ENCODE results near the gene ATP1A3. TPM values are rescaled to one million over a fixed set of nuclear protein-coding genes. Genes with fewer than 3 reads are reported as not detected.
"Not testable (repeated sequence)": the region's sequence is repeated elsewhere in the genome, so short reads cannot be mapped to it uniquely, and the experiment has no call there.

Gene ATP1A3
- under 1 TPM in 1 of 5 donors, not detected in 4; 0.29 TPM for total RNA-seq
- under 1 TPM in 2 of 3 donors, not detected in 1; 0.12 to 0.45 TPM for polyA plus RNA-seq
- long read RNA-seq, donor 1 = 0 reads
- long read RNA-seq, donor 2, partial matches to known transcripts = 0 of 1 reads
- long read RNA-seq, donor 2, other reads (novel, unspliced or antisense) = 0 of 1 reads
- long read RNA-seq, donor 3 = 0 reads
- long read RNA-seq, donor 4 = 0 reads
- long read RNA-seq, donor 5 = 0 reads
- long read RNA-seq, donor 6, partial matches to known transcripts = 0 of 1 reads
- long read RNA-seq, donor 6, other reads (novel, unspliced or antisense) = 0 of 1 reads
- long read RNA-seq, donor 7, partial matches to known transcripts = 0 of 1 reads
- long read RNA-seq, donor 7, other reads (novel, unspliced or antisense) = 0 of 1 reads
- long read RNA-seq, donor 8, partial matches to known transcripts = 0 of 1 reads
- long read RNA-seq, donor 8, other reads (novel, unspliced or antisense) = 0 of 1 reads
- long read RNA-seq, donor 9 = 0 reads
- long read RNA-seq, donor 10, partial matches to known transcripts = 0 of 2 reads
- long read RNA-seq, donor 10, other reads (novel, unspliced or antisense) = 0 of 2 reads

- H3K27me3 ChIP-seq = peaks cover 7 to 84% (median 81%) of the 10 kb centered on the region in 3 donors
- H3K27ac ChIP-seq = no peak within 1 kb of the TSS
- peak within 1 kb of the TSS; percentile 40 to 57 (median 48) for H3K4me3 ChIP-seq
- WGBS, 5 donors = 0 to 3% (median 1%) methylated on average over 18 to 84 of the region's 84 CpGs
- no peaks in the 10 kb centered on the region for H3K36me3 ChIP-seq
- intact Hi-C loops (cut with DNase I; ENCODE audit: low total_unique reads) = no loop called here
- peaks cover 19 to 35% (median 29%) of the 10 kb centered on the region in 4 donors for H3K4me1 ChIP-seq
- no peaks in the 10 kb centered on the region for H3K9me3 ChIP-seq
- no peak for TF ChIP-seq CTCF (IDR thresholded peaks at IDR 0.05)
- no peak for TF ChIP-seq EP300 (IDR thresholded peaks at IDR 0.05)
- no peak for TF ChIP-seq POLR2AphosphoS5 (IDR thresholded peaks at IDR 0.05)
- TF ChIP-seq POLR2A (IDR thresholded peaks at IDR 0.05) = no peak
- DNase-seq = peak; percentile 51 to 79
Measured at GRCh38 chr19:41993612-41994483, at the start of gene ATP1A3. TSS of gene ATP1A3 (minus strand) at chr19:41994230. CDS start at chr19:41994076, 154 bp downstream.

GRCh38 chr19:42042455-42043170 lies 48.6 kb upstream of the ATP1A3 start:
- Histone ChIP-seq H3K4me3 (no peak overlapping the region), H3K27ac (no peak overlapping the region), H3K27me3 (no peaks in the 10 kb centered on the region), H3K9me3 (no peaks in the 10 kb centered on the region), H3K36me3 (peaks cover 0 to 64% (median 13%) of the 10 kb centered on the region in 4 donors), H3K4me1 (no peaks in the 10 kb centered on the region)
- WGBS, 5 donors = 89 to 93% (median 90%) methylated on average over 29 to 30 of the region's 30 CpGs
- TF ChIP-seq POLR2AphosphoS5 (IDR thresholded peaks at IDR 0.05) (no peak), EP300 (IDR thresholded peaks at IDR 0.05) (no peak), CTCF (IDR thresholded peaks at IDR 0.05) (no peak), POLR2A (IDR thresholded peaks at IDR 0.05) (no peak)
- intact Hi-C loops (cut with DNase I; ENCODE audit: low total_unique reads) = no loop called here
- no peak for DNase-seq

- WGBS, 5 donors = 82 to 93% (median 90%) methylated on average over 9 of the region's 9 CpGs
- H3K9me3 ChIP-seq; H3K27me3 ChIP-seq; DNase-seq; H3K4me1 ChIP-seq; H3K27ac ChIP-seq; intact Hi-C loops (cut with DNase I; ENCODE audit: low total_unique reads); H3K4me3 ChIP-seq: not testable (repeated sequence)
- H3K36me3 ChIP-seq = peaks cover 0 to 65% (median 13%) of the 10 kb centered on the region in 4 donors
Measured at GRCh38 chr19:42040491-42040890, 46.5 kb upstream of the ATP1A3 start.

GRCh38 chr19:42040031-42040430 lies 46.0 kb upstream of the ATP1A3 start:
- H3K27ac ChIP-seq = no peak overlapping the region
- H3K27me3 ChIP-seq = no peaks in the 10 kb centered on the region
- TF ChIP-seq CTCF (IDR thresholded peaks at IDR 0.05) (no peak), POLR2A (IDR thresholded peaks at IDR 0.05) (no peak)
- no peaks in the 10 kb centered on the region for H3K9me3 ChIP-seq
- no peak overlapping the region for H3K4me3 ChIP-seq
- intact Hi-C loops (cut with DNase I; ENCODE audit: low total_unique reads) = no loop called here
- peaks cover 0 to 2% (median under 1%) of the 10 kb centered on the region in 4 donors for H3K4me1 ChIP-seq
- peaks cover 0 to 61% (median 13%) of the 10 kb centered on the region in 4 donors for H3K36me3 ChIP-seq
- no peak for DNase-seq

Data from stomach (tissue), 19 donors.